Activated B cell treated with CpG ODN at 0.5 μM for 24 hours (primary cell): ENCODE measurements around the gene TMEM131L. TPM values are rescaled to one million over a fixed set of nuclear protein-coding genes. Genes with fewer than 3 reads are reported as not detected.
"Not testable (repeated sequence)": the region's sequence is repeated elsewhere in the genome, so short reads cannot be mapped to it uniquely, and the experiment has no call there.

Experiments
- ATAC-seq: fragments of 200-7000 bp; cut with Tn5 transposase; one replicate; pipeline ENCODE4 v1.10.0; 2021; ENCODE audit warnings: low read depth, mild to moderate bottlenecking, moderate library complexity
- CTCF ChIA-PET: fragments of 350-600 bp; sonication (Branson Sonifier 250); formaldehyde crosslinking; loops from one replicate; lab custom pipeline; 2021; ENCODE audit warnings: antibody characterized with exemption; lab: Charles Lee
- POLR2A ChIA-PET: fragments of 350-600 bp; sonication (Branson Sonifier 250); formaldehyde crosslinking; loops from one replicate; lab custom pipeline; 2021; ENCODE audit warnings: antibody characterized with exemption; lab: Charles Lee
- DNase-seq: peaks from one replicate; pipeline ENCODE4 v3.0.0; 2022
- H3K27ac Mint-ChIP-seq: one replicate; pipeline ENCODE4 v1.8.0; 2020; ENCODE audit warnings: mixed read lengths
- H3K27me3 Mint-ChIP-seq: one replicate; pipeline ENCODE4 v1.8.0; 2021; ENCODE audit warnings: mixed read lengths
- H3K36me3 Mint-ChIP-seq: one replicate; pipeline ENCODE4 v1.8.0; 2021; ENCODE audit warnings: low read depth, mixed read lengths
- H3K4me1 Mint-ChIP-seq: one replicate; pipeline ENCODE4 v1.8.0; 2021; ENCODE audit warnings: mixed read lengths
- H3K4me3 Mint-ChIP-seq: one replicate; pipeline ENCODE4 v1.8.0; 2020; ENCODE audit warnings: mild to moderate bottlenecking, mixed read lengths
- H3K9me3 Mint-ChIP-seq: one replicate; pipeline ENCODE4 v1.8.0; 2020; ENCODE audit warnings: mixed read lengths
- CTCF ChIP-seq: fragments of 200-600 bp; IDR thresholded peaks from one replicate; pipeline ENCODE4 v1.8.0; 2022; ENCODE audit warnings: antibody characterized with exemption, mild to moderate bottlenecking
- intact Hi-C: fragments of 100-400 bp; cut with micrococcal nuclease; formaldehyde crosslinking; loops from one replicate; pipeline ENCODE4 v1.15.1; 2024
- total RNA-seq: library from RNA; stranded (reverse); gene quantifications from 2 replicates; pipeline ENCODE4 v1.2.3, GENCODE V29; 2022

The TMEM131L gene
- total RNA-seq, 1 donor from 2014 or later, result 193 TPM

GRCh38 chr4:153451911-153452657 lies 14.1 kb upstream of the TMEM131L start:
- Mint-ChIP-seq H3K9me3 (no peaks in the 10 kb centered on the region), H3K27me3 (no peaks in the 10 kb centered on the region), H3K36me3 (no peaks in the 10 kb centered on the region), H3K27ac (peak overlapping the region; percentile 35), H3K4me3 (no peak overlapping the region), H3K4me1 (peaks cover 28% of the 10 kb centered on the region)
- intact Hi-C loops, result no loop called here
- ChIA-PET CTCF (no interaction called here), POLR2A (interaction anchor here (1.5 kb wide), 1 partner anchor 14 kb away, joined by 4 read pairs; the partner anchor contains the start of gene TMEM131L)
- DNase-seq (no peak), ATAC-seq (no peak)
- TF ChIP-seq CTCF, result no peak

GRCh38 chr4:153452658-153453378 lies 13.3 kb upstream of the TMEM131L start:
- Mint-ChIP-seq H3K36me3 (no peaks in the 10 kb centered on the region), H3K9me3 (no peaks in the 10 kb centered on the region), H3K4me3 (no peak overlapping the region), H3K27ac (peak overlapping the region; percentile 35), H3K4me1 (peaks cover 28% of the 10 kb centered on the region), H3K27me3 (no peaks in the 10 kb centered on the region)
- ChIA-PET POLR2A (interaction anchor here (0.7 to 1.5 kb wide), 2 partner anchors 13 to 17 kb away, joined by 3 to 4 read pairs; partner anchors contain the start of gene TMEM131L), CTCF (no interaction called here)
- TF ChIP-seq CTCF, result no peak
- intact Hi-C loops, result no loop called here
- no peak for ATAC-seq
- no peak for DNase-seq

- POLR2A ChIA-PET, result interaction anchor here (0.7 kb wide), 1 partner anchor 16 kb away, joined by 3 read pairs; no protein-coding TSS in a partner anchor
- intact Hi-C loops, result no loop called here
Observed at GRCh38 chr4:153453402-153453801, 12.8 kb upstream of the TMEM131L start.

GRCh38 chr4:153458969-153459368 lies 7.2 kb upstream of the TMEM131L start:
- Mint-ChIP-seq H3K27me3 (no peaks in the 10 kb centered on the region), H3K4me1 (peaks cover 8% of the 10 kb centered on the region), H3K36me3 (no peaks in the 10 kb centered on the region), H3K9me3 (no peaks in the 10 kb centered on the region), H3K4me3 (no peak overlapping the region), H3K27ac (no peak overlapping the region)
- ATAC-seq, result no peak
- no peak for TF ChIP-seq CTCF
- ChIA-PET POLR2A (no interaction called here), CTCF (no interaction called here)
- DNase-seq, result no peak
- intact Hi-C loops, result no loop called here

More at GRCh38 chr4:153453402-153453801, 12.8 kb upstream of the TMEM131L start:
- no peak overlapping the region for H3K4me3 Mint-ChIP-seq
- peaks cover 25% of the 10 kb centered on the region for H3K4me1 Mint-ChIP-seq
- CTCF ChIA-PET, result no interaction called here
- ATAC-seq, result no peak
- TF ChIP-seq CTCF, result no peak
- no peaks in the 10 kb centered on the region for H3K36me3 Mint-ChIP-seq
- no peak for DNase-seq
- no peaks in the 10 kb centered on the region for H3K9me3 Mint-ChIP-seq
- no peak overlapping the region for H3K27ac Mint-ChIP-seq
- no peaks in the 10 kb centered on the region for H3K27me3 Mint-ChIP-seq

GRCh38 chr4:153461549-153461948 lies 4.6 kb upstream of the TMEM131L start:
- intact Hi-C loops, POLR2A ChIA-PET, ATAC-seq, CTCF ChIA-PET, H3K4me3 Mint-ChIP-seq, H3K9me3 Mint-ChIP-seq, H3K36me3 Mint-ChIP-seq, H3K27me3 Mint-ChIP-seq, DNase-seq, H3K27ac Mint-ChIP-seq: not testable (repeated sequence)
- H3K4me1 Mint-ChIP-seq, result peaks cover 26% of the 10 kb centered on the region
